K562 (cell line): ENCODE data around the gene ANKRD13D. TPM values are rescaled to one million over a fixed set of nuclear protein-coding genes. Genes with fewer than 3 reads are reported as not detected.
"Not testable (repeated sequence)": the region's sequence is repeated elsewhere in the genome, so short reads cannot be mapped to it uniquely, and the experiment has no call there.

ENCODE experiments used
- ATAC-seq: fragments of 200-7000 bp; cut with Tn5 transposase; 3 replicates; pipeline ENCODE4 v1.9.1; 2020; ENCODE audit warnings: moderate library complexity
- BruUV-seq: library from RNA; stranded (reverse); fragments of 400-500 nt; replicated peaks from 2 replicates; lab custom pipeline; 2021; lab: Mats Ljungman, UMichigan
- CTCF ChIA-PET: fragments of 300-600 bp; formaldehyde crosslinking; extraction: SDS; loops from one replicate; lab custom pipeline; 2021; ENCODE audit warnings: low intra/inter-chr PET ratio; lab: Yijun Ruan, JAX
- POLR2A ChIA-PET: fragments of 300-600, 350-650 bp; sonication (Branson Sonifier 250); formaldehyde crosslinking; extraction: SDS; loops from one replicate; lab custom pipeline; 2021; ENCODE audit warnings: antibody characterized with exemption, inconsistent platforms; lab: Yijun Ruan, JAX
- DNase-seq, 4 experiments: peaks; one replicate each; pipeline versions ENCODE4 v3.0.0 to v3.0.0-alpha.2; 2011 to 2018; ENCODE audit warnings: low spot score in 3 of 4, mixed read lengths in 3 of 4; ENCODE audit errors: extremely low read depth in 1 of 4
- FAIRE-seq: peaks from 2 replicates; lab custom pipeline; 2011; peaks lifted over from hg19 to GRCh38; lab: Jason Lieb, UNC
- H2AFZ ChIP-seq: 2 replicates; pipeline ENCODE4 v1.6.0; 2011; ENCODE audit warnings: low read depth, low read length, control low read depth, inconsistent platforms
- H3K27ac ChIP-seq: fragments of 200-600 bp; 3 replicates; pipeline ENCODE4 v1.8.0; 2011; ENCODE audit warnings: low read depth, mild to moderate bottlenecking, control low read depth, inconsistent platforms, low read length, moderate library complexity, mixed read lengths; ENCODE audit errors: extremely low read depth
- H3K27me3 ChIP-seq, 2 experiments: fragments of 300-600 bp in 1 of 2; 2 replicates in 1 of 2; 3 replicates in 1 of 2; pipeline versions ENCODE4 v1.6.0 to v1.8.0; 2011; ENCODE audit warnings: inconsistent platforms in 2 of 2, low read length in 2 of 2, mild to moderate bottlenecking in 1 of 2, mixed read lengths in 1 of 2, moderate library complexity in 1 of 2; ENCODE audit not compliant: control insufficient read depth in 2 of 2, insufficient read depth in 2 of 2
- H3K36me3 ChIP-seq: fragments of 300-600 bp; 3 replicates; pipeline ENCODE4 v1.8.0; 2011; ENCODE audit warnings: mild to moderate bottlenecking, low read length, inconsistent platforms; ENCODE audit not compliant: control insufficient read depth, insufficient read depth
- H3K4me1 ChIP-seq, 2 experiments: fragments of 200-600 bp in 1 of 2; replicated peaks in 1 of 2; 2 replicates in 1 of 2; 3 replicates in 1 of 2; pipeline versions ENCODE4 v1.5.1 to v1.8.0; 2011; ENCODE audit warnings: inconsistent platforms in 2 of 2, low read length in 2 of 2, mild to moderate bottlenecking in 1 of 2, mixed read lengths in 1 of 2, moderate library complexity in 1 of 2; ENCODE audit not compliant: control insufficient read depth in 2 of 2, insufficient read depth in 2 of 2
- H3K4me2 ChIP-seq: 2 replicates; pipeline ENCODE4 v1.6.1; 2011; ENCODE audit warnings: low read length, control low read depth, inconsistent platforms, mixed read lengths; ENCODE audit not compliant: insufficient read depth
- H3K4me3 ChIP-seq: fragments of 200-600 bp; sonication (generic), shearing (Covaris generic); 2 replicates; pipeline ENCODE4 v1.5.1; 2016; ENCODE audit warnings: control low read depth, inconsistent platforms
- H3K79me2 ChIP-seq: fragments of 200-600 bp; 3 replicates; pipeline ENCODE4 v1.8.0; 2011; ENCODE audit warnings: low read length, inconsistent platforms; ENCODE audit not compliant: control insufficient read depth, insufficient read depth
- H3K9ac ChIP-seq, 2 experiments: 2 replicates each; pipeline versions ENCODE4 v1.6.0 to v1.6.1; 2011; ENCODE audit warnings: low read depth in 2 of 2, low read length in 2 of 2, control low read depth in 1 of 2, inconsistent platforms in 1 of 2, mild to moderate bottlenecking in 1 of 2, mixed read lengths in 1 of 2; ENCODE audit not compliant: insufficient read depth in 1 of 2
- H3K9me1 ChIP-seq: one replicate; pipeline ENCODE4 v1.6.0; 2011; ENCODE audit warnings: inconsistent platforms, mild to moderate bottlenecking, low read length, moderate library complexity; ENCODE audit not compliant: control insufficient read depth, insufficient read depth
- H3K9me3 ChIP-seq: replicated peaks from 2 replicates; pipeline ENCODE4 v1.5.1; 2011; ENCODE audit warnings: low read depth, low read length, inconsistent platforms; ENCODE audit not compliant: control insufficient read depth, insufficient read depth
- H4K20me1 ChIP-seq: replicated peaks from 2 replicates; pipeline ENCODE4 v1.6.1; 2011; ENCODE audit warnings: low read length, inconsistent platforms, mixed read lengths; ENCODE audit not compliant: control insufficient read depth, insufficient read depth
- HDGF ChIP-seq: fragments of 450-650 bp; IDR thresholded peaks from 2 replicates; pipeline ENCODE4 v1.6.1; 2016
- LARP7 ChIP-seq: fragments of 450-650 bp; IDR thresholded peaks from 2 replicates; pipeline ENCODE4 v1.6.1; 2016
- MAFF ChIP-seq: IDR thresholded peaks from 2 replicates; pipeline ENCODE4 v1.6.1; 2012; ENCODE audit warnings: low read length, improper control_type of control experiment
- MED1 ChIP-seq: sonication (generic); formaldehyde crosslinking; IDR thresholded peaks from 2 replicates; pipeline ENCODE4 v1.8.1; 2023; ENCODE audit warnings: missing genetic modification reagents, borderline replicate concordance
- NFE2L1 ChIP-seq: fragments of 450-650 bp; IDR thresholded peaks from 2 replicates; pipeline ENCODE4 v1.6.1; 2016; ENCODE audit warnings: missing genetic modification characterization, low read depth, mild to moderate bottlenecking, missing compliant biosample characterization, moderate library complexity, borderline replicate concordance
- NRF1 ChIP-seq, 2 experiments: fragments of 450-650 bp; IDR thresholded peaks in 1 of 2; conservative IDR thresholded peaks in 1 of 2; 2 replicates each; pipeline ENCODE4 v1.6.1; 2014; ENCODE audit warnings: mild to moderate bottlenecking in 2 of 2
- PHF8 ChIP-seq: fragments of 200-600 bp; sonication (generic); IDR thresholded peaks from 2 replicates; pipeline ENCODE4 v1.6.1; 2012; ENCODE audit warnings: mixed run types, mild to moderate bottlenecking, inconsistent platforms, low read length, moderate library complexity, borderline replicate concordance
- U2AF1 ChIP-seq: fragments of 200-400 bp; formaldehyde crosslinking; optimal IDR thresholded peaks from 2 replicates; pipeline ENCODE3; 2017; ENCODE audit warnings: mild to moderate bottlenecking, low read depth, low read length, moderate library complexity
- ZBTB7A ChIP-seq: IDR thresholded peaks from 2 replicates; pipeline ENCODE4 v1.6.1; 2011; ENCODE audit warnings: low read depth, mild to moderate bottlenecking, low read length, moderate library complexity, borderline replicate concordance; ENCODE audit not compliant: control insufficient read depth
- WGBS: fragments of 100-300 bp; shearing (Covaris generic); methylation state at CpG from one replicate; pipeline ENCODE4 v1.1.6; 2016; ENCODE audit warnings: low coverage, mixed read lengths; ENCODE audit not compliant: insufficient coverage; ENCODE audit errors: missing lambda C conversion rate; 5-methylcytosine and 5-hydroxymethylcytosine counted together
- in situ Hi-C: fragments of 300-500 bp; cut with MboI; formaldehyde crosslinking; loops from 4 replicates; pipeline ENCODE4 v1.15.0; 2018; ENCODE audit warnings: inconsistent platforms, mixed read lengths
- intact Hi-C: fragments of 100-400 bp; cut with micrococcal nuclease; formaldehyde crosslinking; loops from 2 replicates; pipeline ENCODE4 v1.14.2; 2022
- polyA plus RNA-seq, 8 experiments: library from polyadenylated mRNA; depleted of rRNA in 4 of 8; stranded (reverse) in 5 of 8; unstranded in 3 of 8; fragments of >200 nt; fragmentation: Nextera tagmentation in 2 of 8; fragmentation: Illumina TruSeq in 1 of 8; extraction: Ambion mirVana in 2 of 8; extraction: Trizol in 1 of 8; gene quantifications; 2 replicates each; pipeline versions ENCODE4 v1.2.1 to v1.2.3, GENCODE V29; 2011 to 2014; ENCODE audit warnings: inconsistent platforms in 1 of 8, missing spikeins in 1 of 8
- total RNA-seq, 7 experiments: library from RNA; depleted of rRNA in 6 of 7; stranded (reverse); fragments of >200 nt in 6 of 7; fragmentation: Illumina TruSeq in 2 of 7; extraction: Trizol in 2 of 7; gene quantifications; 2 replicates each; pipeline versions ENCODE4 v1.2.1 to v1.2.3, GENCODE V29; 2011 to 2021; ENCODE audit warnings: low replicate concordance in 1 of 7
- TF ChIP-seq, protein P1 (sequence below): fragments of 450-650 bp; formaldehyde crosslinking; IDR thresholded peaks from 2 replicates; pipeline ENCODE4 v1.4.0; 2020; ENCODE audit warnings: mild to moderate bottlenecking, mixed read lengths

Gene ANKRD13D
- total and polyA plus RNA-seq, 9 of the 15 experiments (the other 6 are each of a cell fraction or from before 2014, with no cell fraction given): 0.94 to 40.9 (median 22.4) TPM

GRCh38 chr11:67260885-67261639, 28.0 kb upstream of the ANKRD13D start:
- intact Hi-C loops: loop anchor here (5.0 kb wide), 1 partner anchor 179 kb away; no protein-coding TSS in a partner anchor
- DNase-seq: peak; percentile 45 to 71 (median 60)
- H3K27ac ChIP-seq, FAIRE-seq, H3K27me3 ChIP-seq, H3K9me1 ChIP-seq, H4K20me1 ChIP-seq, ATAC-seq, H3K9me3 ChIP-seq, H3K79me2 ChIP-seq, H3K4me3 ChIP-seq, BruUV-seq: not testable (repeated sequence)
- Histone ChIP-seq H3K36me3 (peaks cover 12% of the 10 kb centered on the region; the same call in 2 of the 3 replicates), H2AFZ (peak overlapping the region; percentile 85), H3K4me1 (peaks cover 24 to 30% of the 10 kb centered on the region in 2 experiments), H3K9ac (peak overlapping the region in 1 of 2 experiments; percentile 86; a peak in 2 of 4 replicates), H3K4me2 (peak overlapping the region; percentile 58)
- TF ChIP-seq NRF1 (conservative IDR thresholded peaks at IDR 0.05 in 1 of 2, IDR thresholded peaks at IDR 0.05 in 1 of 2): peak; percentile 83 to 86
- peak; percentile 21; the same call in 1 of the 2 replicates for TF ChIP-seq PHF8
- POLR2A ChIA-PET: interaction anchor here (0.9 to 1.8 kb wide), 4 partner anchors 10 to 91 kb away, joined by 3 to 8 read pairs (median 4); no protein-coding TSS in a partner anchor
- WGBS: 55% methylated on average over 37 of the region's 50 CpGs
- in situ Hi-C loops: loop anchor here (5.0 kb wide), 1 partner anchor 121 kb away; no protein-coding TSS in a partner anchor
- CTCF ChIA-PET: interaction anchor here (0.6 kb wide), 1 partner anchor 180 kb away, joined by 4 read pairs; no protein-coding TSS in a partner anchor

- peaks cover 7% of the 10 kb centered on the region; the same call in 2 of the 3 replicates for H3K36me3 ChIP-seq
- peak overlapping the region in 1 of 2 experiments; percentile 76; a peak in 2 of 4 replicates for H3K9ac ChIP-seq
- in situ Hi-C loops: loop anchor here (5.0 kb wide), 1 partner anchor 121 kb away; no protein-coding TSS in a partner anchor
- H3K4me3 ChIP-seq: no peak overlapping the region; the same call in 1 of the 2 replicates
- peaks cover 4% of the 10 kb centered on the region for H3K79me2 ChIP-seq
- 0 out of 2 replicates have a peak, but pooled peaks cover 4% of the 10 kb centered on the region for H4K20me1 ChIP-seq
- WGBS: 84% methylated on average over 3 of the region's 18 CpGs
- no peaks in the 10 kb centered on the region for H3K27me3 ChIP-seq
- no peaks in the 10 kb centered on the region for H3K9me3 ChIP-seq
- intact Hi-C loops: loop anchor here (5.0 kb wide), 1 partner anchor 179 kb away; no protein-coding TSS in a partner anchor
- peak overlapping the region; percentile 96 for H2AFZ ChIP-seq
- ChIA-PET CTCF (no interaction called here), POLR2A (interaction anchor here (0.6 to 1.8 kb wide), 11 partner anchors 8 to 215 kb away, joined by 3 to 9 read pairs (median 3); no protein-coding TSS in a partner anchor)
- no peak for ATAC-seq
- peaks cover 24 to 33% of the 10 kb centered on the region in 2 experiments for H3K4me1 ChIP-seq
- no peaks in the 10 kb centered on the region for H3K9me1 ChIP-seq
- no peak for FAIRE-seq
- no TSS peak for BruUV-seq
- H3K4me2 ChIP-seq: no peak overlapping the region
- DNase-seq: no peak
- no peak overlapping the region for H3K27ac ChIP-seq
- no peak for TF ChIP-seq U2AF1
- TF ChIP-seq, protein P1, sequence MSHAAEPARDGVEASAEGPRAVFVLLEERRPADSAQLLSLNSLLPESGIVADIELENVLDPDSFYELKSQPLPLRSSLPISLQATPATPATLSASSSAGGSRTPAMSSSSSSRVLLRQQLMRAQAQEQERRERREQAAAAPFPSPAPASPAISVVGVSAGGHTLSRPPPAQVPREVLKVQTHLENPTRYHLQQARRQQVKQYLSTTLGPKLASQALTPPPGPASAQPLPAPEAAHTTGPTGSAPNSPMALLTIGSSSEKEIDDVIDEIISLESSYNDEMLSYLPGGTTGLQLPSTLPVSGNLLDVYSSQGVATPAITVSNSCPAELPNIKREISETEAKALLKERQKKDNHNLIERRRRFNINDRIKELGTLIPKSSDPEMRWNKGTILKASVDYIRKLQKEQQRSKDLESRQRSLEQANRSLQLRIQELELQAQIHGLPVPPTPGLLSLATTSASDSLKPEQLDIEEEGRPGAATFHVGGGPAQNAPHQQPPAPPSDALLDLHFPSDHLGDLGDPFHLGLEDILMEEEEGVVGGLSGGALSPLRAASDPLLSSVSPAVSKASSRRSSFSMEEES: no peak
- TF ChIP-seq ZBTB7A: peak; percentile 35; the same call in 1 of the 2 replicates
- no peak for TF ChIP-seq LARP7
- TF ChIP-seq HDGF: no peak
- no peak for TF ChIP-seq MAFF
- TF ChIP-seq MED1 (CRISPR knock-in tag): no peak
- no peak for TF ChIP-seq NFE2L1 (tag)
Measured at GRCh38 chr11:67261640-67261945, 27.5 kb upstream of the ANKRD13D start.
